ENCODE measurements around the gene COL23A1. TPM values are rescaled to one million over a fixed set of nuclear protein-coding genes. Genes with fewer than 3 reads are reported as not detected.

Gene COL23A1
- total and polyA plus RNA-seq, 2 experiments from 2014 or later, result 4.8 to 8.2 TPM

DNA sequence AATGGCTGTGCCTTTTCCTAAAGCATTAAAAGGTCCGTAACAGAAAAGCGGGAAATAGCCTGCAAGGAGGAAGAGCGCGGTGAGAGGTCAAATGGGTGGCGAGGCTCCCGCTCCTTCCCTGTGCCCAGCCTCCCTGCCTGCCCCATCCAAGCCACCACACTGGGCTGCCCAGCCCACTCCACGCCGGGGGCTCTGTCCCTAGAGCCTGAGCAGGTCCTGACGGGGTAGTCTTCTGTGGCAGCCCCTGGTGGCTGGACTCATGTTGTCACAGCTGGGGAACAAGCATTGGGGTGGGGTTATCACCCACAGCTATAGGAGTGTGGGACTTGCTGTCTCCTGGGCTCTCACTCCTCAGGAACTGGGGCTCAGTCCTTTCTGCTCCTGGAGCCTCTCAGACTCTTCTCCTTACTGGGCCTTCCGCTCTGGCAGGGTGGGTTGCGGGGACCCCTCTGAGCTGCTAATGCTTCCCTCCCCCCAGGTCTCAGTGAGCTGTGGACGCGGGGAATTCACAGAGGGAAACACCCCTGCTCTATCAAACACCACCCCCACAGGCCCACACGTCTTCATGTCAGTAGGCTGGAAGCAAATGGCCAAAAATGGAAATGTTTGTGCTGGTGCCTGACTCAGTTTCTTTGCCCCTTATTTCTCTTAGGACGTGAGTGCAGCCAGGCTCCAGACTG, 205.2 kb downstream of the COL23A1 start:
- ATAC-seq (peak; percentile 15), DNase-seq (ENCODE audit: low spot score) (no peak)
- TF ChIP-seq, protein P1, sequence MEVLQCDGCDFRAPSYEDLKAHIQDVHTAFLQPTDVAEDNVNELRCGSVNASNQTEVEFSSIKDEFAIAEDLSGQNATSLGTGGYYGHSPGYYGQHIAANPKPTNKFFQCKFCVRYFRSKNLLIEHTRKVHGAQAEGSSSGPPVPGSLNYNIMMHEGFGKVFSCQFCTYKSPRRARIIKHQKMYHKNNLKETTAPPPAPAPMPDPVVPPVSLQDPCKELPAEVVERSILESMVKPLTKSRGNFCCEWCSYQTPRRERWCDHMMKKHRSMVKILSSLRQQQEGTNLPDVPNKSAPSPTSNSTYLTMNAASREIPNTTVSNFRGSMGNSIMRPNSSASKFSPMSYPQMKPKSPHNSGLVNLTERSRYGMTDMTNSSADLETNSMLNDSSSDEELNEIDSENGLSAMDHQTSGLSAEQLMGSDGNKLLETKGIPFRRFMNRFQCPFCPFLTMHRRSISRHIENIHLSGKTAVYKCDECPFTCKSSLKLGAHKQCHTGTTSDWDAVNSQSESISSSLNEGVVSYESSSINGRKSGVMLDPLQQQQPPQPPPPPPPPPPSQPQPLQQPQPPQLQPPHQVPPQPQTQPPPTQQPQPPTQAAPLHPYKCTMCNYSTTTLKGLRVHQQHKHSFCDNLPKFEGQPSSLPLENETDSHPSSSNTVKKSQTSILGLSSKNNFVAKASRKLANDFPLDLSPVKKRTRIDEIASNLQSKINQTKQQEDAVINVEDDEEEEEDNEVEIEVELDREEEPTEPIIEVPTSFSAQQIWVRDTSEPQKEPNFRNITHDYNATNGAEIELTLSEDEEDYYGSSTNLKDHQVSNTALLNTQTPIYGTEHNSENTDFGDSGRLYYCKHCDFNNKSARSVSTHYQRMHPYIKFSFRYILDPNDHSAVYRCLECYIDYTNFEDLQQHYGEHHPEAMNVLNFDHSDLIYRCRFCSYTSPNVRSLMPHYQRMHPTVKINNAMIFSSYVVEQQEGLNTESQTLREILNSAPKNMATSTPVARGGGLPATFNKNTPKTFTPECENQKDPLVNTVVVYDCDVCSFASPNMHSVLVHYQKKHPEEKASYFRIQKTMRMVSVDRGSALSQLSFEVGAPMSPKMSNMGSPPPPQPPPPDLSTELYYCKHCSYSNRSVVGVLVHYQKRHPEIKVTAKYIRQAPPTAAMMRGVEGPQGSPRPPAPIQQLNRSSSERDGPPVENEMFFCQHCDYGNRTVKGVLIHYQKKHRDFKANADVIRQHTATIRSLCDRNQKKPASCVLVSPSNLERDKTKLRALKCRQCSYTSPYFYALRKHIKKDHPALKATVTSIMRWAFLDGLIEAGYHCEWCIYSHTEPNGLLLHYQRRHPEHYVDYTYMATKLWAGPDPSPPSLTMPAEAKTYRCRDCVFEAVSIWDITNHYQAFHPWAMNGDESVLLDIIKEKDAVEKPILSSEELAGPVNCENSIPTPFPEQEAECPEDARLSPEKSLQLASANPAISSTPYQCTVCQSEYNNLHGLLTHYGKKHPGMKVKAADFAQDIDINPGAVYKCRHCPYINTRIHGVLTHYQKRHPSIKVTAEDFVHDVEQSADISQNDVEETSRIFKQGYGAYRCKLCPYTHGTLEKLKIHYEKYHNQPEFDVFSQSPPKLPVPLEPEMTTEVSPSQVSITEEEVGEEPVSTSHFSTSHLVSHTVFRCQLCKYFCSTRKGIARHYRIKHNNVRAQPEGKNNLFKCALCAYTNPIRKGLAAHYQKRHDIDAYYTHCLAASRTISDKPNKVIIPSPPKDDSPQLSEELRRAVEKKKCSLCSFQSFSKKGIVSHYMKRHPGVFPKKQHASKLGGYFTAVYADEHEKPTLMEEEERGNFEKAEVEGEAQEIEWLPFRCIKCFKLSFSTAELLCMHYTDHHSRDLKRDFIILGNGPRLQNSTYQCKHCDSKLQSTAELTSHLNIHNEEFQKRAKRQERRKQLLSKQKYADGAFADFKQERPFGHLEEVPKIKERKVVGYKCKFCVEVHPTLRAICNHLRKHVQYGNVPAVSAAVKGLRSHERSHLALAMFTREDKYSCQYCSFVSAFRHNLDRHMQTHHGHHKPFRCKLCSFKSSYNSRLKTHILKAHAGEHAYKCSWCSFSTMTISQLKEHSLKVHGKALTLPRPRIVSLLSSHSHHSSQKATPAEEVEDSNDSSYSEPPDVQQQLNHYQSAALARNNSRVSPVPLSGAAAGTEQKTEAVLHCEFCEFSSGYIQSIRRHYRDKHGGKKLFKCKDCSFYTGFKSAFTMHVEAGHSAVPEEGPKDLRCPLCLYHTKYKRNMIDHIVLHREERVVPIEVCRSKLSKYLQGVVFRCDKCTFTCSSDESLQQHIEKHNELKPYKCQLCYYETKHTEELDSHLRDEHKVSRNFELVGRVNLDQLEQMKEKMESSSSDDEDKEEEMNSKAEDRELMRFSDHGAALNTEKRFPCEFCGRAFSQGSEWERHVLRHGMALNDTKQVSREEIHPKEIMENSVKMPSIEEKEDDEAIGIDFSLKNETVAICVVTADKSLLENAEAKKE (CRISPR knock-in tag; IDR thresholded peaks at IDR 0.05), result no peak
- TF ChIP-seq POLR2AphosphoS5 (IDR thresholded peaks at IDR 0.05; ENCODE audit: low read depth) (no peak), EZH2phosphoT487 (IDR thresholded peaks at IDR 0.05; ENCODE audit: unreplicated experiment) (no peak), ZNF331 (CRISPR knock-in tag; IDR thresholded peaks at IDR 0.05; ENCODE audit: low read depth) (no peak), STAT1 (IDR thresholded peaks at IDR 0.05; ENCODE audit: unreplicated experiment) (no peak), CREB1 (CRISPR knock-in tag; IDR thresholded peaks at IDR 0.05; ENCODE audit: low read depth) (no peak), ZNF114 (CRISPR knock-in tag; IDR thresholded peaks at IDR 0.05) (no peak), EZH2 (IDR thresholded peaks at IDR 0.05; ENCODE audit: low read depth, unreplicated experiment) (no peak), JUNB (IDR thresholded peaks at IDR 0.05; ENCODE audit: unreplicated experiment) (no peak)
- TF ChIP-seq, protein P2, sequence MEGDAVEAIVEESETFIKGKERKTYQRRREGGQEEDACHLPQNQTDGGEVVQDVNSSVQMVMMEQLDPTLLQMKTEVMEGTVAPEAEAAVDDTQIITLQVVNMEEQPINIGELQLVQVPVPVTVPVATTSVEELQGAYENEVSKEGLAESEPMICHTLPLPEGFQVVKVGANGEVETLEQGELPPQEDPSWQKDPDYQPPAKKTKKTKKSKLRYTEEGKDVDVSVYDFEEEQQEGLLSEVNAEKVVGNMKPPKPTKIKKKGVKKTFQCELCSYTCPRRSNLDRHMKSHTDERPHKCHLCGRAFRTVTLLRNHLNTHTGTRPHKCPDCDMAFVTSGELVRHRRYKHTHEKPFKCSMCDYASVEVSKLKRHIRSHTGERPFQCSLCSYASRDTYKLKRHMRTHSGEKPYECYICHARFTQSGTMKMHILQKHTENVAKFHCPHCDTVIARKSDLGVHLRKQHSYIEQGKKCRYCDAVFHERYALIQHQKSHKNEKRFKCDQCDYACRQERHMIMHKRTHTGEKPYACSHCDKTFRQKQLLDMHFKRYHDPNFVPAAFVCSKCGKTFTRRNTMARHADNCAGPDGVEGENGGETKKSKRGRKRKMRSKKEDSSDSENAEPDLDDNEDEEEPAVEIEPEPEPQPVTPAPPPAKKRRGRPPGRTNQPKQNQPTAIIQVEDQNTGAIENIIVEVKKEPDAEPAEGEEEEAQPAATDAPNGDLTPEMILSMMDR (conservative IDR thresholded peaks at IDR 0.05; ENCODE audit: low read depth in 2 of 2), result no peak
- TF ChIP-seq, protein P3, sequence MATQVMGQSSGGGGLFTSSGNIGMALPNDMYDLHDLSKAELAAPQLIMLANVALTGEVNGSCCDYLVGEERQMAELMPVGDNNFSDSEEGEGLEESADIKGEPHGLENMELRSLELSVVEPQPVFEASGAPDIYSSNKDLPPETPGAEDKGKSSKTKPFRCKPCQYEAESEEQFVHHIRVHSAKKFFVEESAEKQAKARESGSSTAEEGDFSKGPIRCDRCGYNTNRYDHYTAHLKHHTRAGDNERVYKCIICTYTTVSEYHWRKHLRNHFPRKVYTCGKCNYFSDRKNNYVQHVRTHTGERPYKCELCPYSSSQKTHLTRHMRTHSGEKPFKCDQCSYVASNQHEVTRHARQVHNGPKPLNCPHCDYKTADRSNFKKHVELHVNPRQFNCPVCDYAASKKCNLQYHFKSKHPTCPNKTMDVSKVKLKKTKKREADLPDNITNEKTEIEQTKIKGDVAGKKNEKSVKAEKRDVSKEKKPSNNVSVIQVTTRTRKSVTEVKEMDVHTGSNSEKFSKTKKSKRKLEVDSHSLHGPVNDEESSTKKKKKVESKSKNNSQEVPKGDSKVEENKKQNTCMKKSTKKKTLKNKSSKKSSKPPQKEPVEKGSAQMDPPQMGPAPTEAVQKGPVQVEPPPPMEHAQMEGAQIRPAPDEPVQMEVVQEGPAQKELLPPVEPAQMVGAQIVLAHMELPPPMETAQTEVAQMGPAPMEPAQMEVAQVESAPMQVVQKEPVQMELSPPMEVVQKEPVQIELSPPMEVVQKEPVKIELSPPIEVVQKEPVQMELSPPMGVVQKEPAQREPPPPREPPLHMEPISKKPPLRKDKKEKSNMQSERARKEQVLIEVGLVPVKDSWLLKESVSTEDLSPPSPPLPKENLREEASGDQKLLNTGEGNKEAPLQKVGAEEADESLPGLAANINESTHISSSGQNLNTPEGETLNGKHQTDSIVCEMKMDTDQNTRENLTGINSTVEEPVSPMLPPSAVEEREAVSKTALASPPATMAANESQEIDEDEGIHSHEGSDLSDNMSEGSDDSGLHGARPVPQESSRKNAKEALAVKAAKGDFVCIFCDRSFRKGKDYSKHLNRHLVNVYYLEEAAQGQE (IDR thresholded peaks at IDR 0.05; ENCODE audit: unreplicated experiment), result no peak
- TF ChIP-seq, protein P4, sequence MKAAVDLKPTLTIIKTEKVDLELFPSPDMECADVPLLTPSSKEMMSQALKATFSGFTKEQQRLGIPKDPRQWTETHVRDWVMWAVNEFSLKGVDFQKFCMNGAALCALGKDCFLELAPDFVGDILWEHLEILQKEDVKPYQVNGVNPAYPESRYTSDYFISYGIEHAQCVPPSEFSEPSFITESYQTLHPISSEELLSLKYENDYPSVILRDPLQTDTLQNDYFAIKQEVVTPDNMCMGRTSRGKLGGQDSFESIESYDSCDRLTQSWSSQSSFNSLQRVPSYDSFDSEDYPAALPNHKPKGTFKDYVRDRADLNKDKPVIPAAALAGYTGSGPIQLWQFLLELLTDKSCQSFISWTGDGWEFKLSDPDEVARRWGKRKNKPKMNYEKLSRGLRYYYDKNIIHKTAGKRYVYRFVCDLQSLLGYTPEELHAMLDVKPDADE (IDR thresholded peaks at IDR 0.05), result no peak
- H4K20me1 ChIP-seq (replicated peaks; ENCODE audit: insufficient read depth), result no peaks in the 10 kb centered on the region
- H3K9me2 ChIP-seq (ENCODE audit: insufficient read depth), result no peaks in the 10 kb centered on the region
- no peaks in the 10 kb centered on the region for H3K9me3 Mint-ChIP-seq
- no peaks in the 10 kb centered on the region; the same call in 1 of the 2 replicates for H3K4me1 ChIP-seq (ENCODE audit: insufficient read depth)
- H3K27ac Mint-ChIP-seq, result no peak overlapping the region
- H3K27me3 Mint-ChIP-seq (ENCODE audit: insufficient read depth, low read depth, poor library complexity), result peaks cover 4% of the 10 kb centered on the region
- H3K79me2 ChIP-seq (replicated peaks; ENCODE audit: insufficient read depth), result no peaks in the 10 kb centered on the region
- H3F3A ChIP-seq (replicated peaks; ENCODE audit: low read depth), result no peaks in the 10 kb centered on the region
- H3K36me3 Mint-ChIP-seq (ENCODE audit: low read depth), result no peaks in the 10 kb centered on the region; the same call in 2 of the 3 replicates
- H2AFZ ChIP-seq, result no peak overlapping the region
- H3K4me2 ChIP-seq, result no peak overlapping the region; the same call in 1 of the 2 replicates
- no peak overlapping the region for H3K4me3 ChIP-seq
- H3K36me3 ChIP-seq (ENCODE audit: insufficient read depth), result no peaks in the 10 kb centered on the region
- peaks cover 54% of the 10 kb centered on the region for H3K4me1 Mint-ChIP-seq
- no peak overlapping the region for H3K27ac ChIP-seq (ENCODE audit: low read depth)
- H3K4me3 Mint-ChIP-seq, result no peak overlapping the region
- H3K27me3 ChIP-seq (ENCODE audit: insufficient read depth), result no peaks in the 10 kb centered on the region

All from GM23338 (cell line).